Thymus (tissue), 11 donors: ENCODE data around the gene GNPAT. TPM values are rescaled to one million over a fixed set of nuclear protein-coding genes. Genes with fewer than 3 reads are reported as not detected.
A peak's percentile ranks its signal among the peaks of the same experiment; 100 is the strongest.

Experiments
- DNase-seq, 9 donors: peaks; one replicate each; pipeline ENCODE4 v3.0.0-alpha.2; 2013; ENCODE audit warnings: low spot score in 9 of 9, low read depth in 6 of 9, missing footprints in 1 of 9
- H3K27ac ChIP-seq, 2 donors: one replicate each; pipeline ENCODE4 v1.5.1; 2013; ENCODE audit warnings: control low read depth in 1 of 2, low read depth in 1 of 2, low read length in 1 of 2, mild to moderate bottlenecking in 1 of 2, moderate library complexity in 1 of 2
- H3K27me3 ChIP-seq, 2 donors: one replicate each; pipeline ENCODE4 v1.5.1; 2013; ENCODE audit warnings: low read length in 1 of 2; ENCODE audit not compliant: control insufficient read depth in 2 of 2, insufficient read depth in 1 of 2
- H3K36me3 ChIP-seq, 2 donors: one replicate each; pipeline ENCODE4 v1.5.1; 2013; ENCODE audit warnings: low read length in 1 of 2, mild to moderate bottlenecking in 1 of 2, moderate library complexity in 1 of 2; ENCODE audit not compliant: control insufficient read depth in 2 of 2, insufficient read depth in 2 of 2
- H3K4me1 ChIP-seq, 2 donors: one replicate each; pipeline ENCODE4 v1.5.1; 2013; ENCODE audit warnings: low read length in 2 of 2; ENCODE audit not compliant: control insufficient read depth in 2 of 2, insufficient read depth in 2 of 2
- H3K4me3 ChIP-seq, 2 donors: one replicate each; pipeline ENCODE4 v1.5.1; 2013; ENCODE audit warnings: low read length in 2 of 2, control low read depth in 1 of 2, mild to moderate bottlenecking in 1 of 2
- H3K9me3 ChIP-seq, 2 donors: one replicate each; pipeline ENCODE4 v1.5.1; 2013; ENCODE audit warnings: low read length in 1 of 2, mild to moderate bottlenecking in 1 of 2; ENCODE audit not compliant: control insufficient read depth in 2 of 2, insufficient read depth in 1 of 2
- WGBS: extraction: QIAGEN DNeasy Blood & Tissue Kit; methylation state at CpG from one replicate; pipeline ENCODE4 v1.1.7; 2013; 5-methylcytosine and 5-hydroxymethylcytosine counted together
- polyA plus RNA-seq: library from polyadenylated mRNA; stranded (reverse); fragments of 200-250 nt; gene quantifications from one replicate; pipeline ENCODE4 v1.2.3, GENCODE V29; 2013
- total RNA-seq: library from RNA; stranded (reverse); fragments of 120-200 nt; gene quantifications from one replicate; pipeline ENCODE4 v1.2.4, GENCODE V29; 2013
- donor health status: healthy.

Gene GNPAT
- total and polyA plus RNA-seq, 2 donors = 45.9 to 54.3 TPM

DNA sequence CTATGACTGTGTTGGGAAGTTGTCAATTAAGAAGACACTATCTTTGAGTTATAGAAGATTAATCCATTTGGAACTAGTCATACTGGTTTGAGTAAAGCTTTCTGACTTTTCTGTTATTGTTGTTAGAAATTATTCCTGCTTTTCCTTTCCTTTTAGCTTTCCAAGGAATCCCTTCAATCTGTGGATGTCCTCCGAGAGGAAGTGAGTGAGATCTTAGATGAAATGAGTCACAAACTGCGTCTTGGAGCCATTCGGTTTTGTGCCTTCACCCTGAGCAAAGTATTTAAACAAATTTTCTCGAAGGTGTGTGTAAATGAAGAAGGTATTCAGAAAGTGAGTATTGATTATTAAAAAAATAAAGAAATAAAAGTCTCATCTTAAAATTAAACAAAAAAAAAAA lies 19.3 kb downstream of the GNPAT start:
- Histone ChIP-seq H3K36me3 (peaks cover 26 to 75% of the 10 kb centered on the region in 2 donors), H3K9me3 (no peaks in the 10 kb centered on the region), H3K4me3 (no peak overlapping the region), H3K27ac (no peak overlapping the region), H3K4me1 (no peaks in the 10 kb centered on the region), H3K27me3 (no peaks in the 10 kb centered on the region)
- no peak for DNase-seq
- WGBS = 97% methylated on average over 4 of the region's 4 CpGs

DNA sequence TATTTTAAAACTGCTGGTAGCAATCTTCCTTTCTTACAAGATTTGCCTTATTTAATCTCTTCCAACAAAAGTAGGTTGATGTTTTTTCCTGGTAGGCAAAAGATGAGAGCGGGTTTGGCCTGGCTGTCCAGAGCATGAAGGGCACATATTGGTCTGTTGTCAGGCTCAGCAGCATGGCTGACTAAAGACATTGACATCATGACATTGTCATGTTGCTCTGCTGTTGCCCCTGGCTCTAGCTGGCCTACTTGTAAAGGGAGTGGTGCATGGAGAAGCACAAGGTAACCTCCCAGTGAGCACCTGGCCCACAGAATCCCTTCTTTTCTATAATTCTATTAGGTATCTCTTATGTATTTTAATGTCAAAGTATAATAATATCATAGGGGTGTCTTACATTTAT lies 23.6 kb downstream of the GNPAT start:
- peaks cover 25 to 81% of the 10 kb centered on the region in 2 donors for H3K36me3 ChIP-seq
- WGBS = 100% methylated on average over 1 of the region's 1 CpG
- H3K27ac ChIP-seq = no peak overlapping the region
- no peaks in the 10 kb centered on the region for H3K9me3 ChIP-seq
- no peak for DNase-seq
- H3K4me1 ChIP-seq = no peaks in the 10 kb centered on the region
- H3K27me3 ChIP-seq = no peaks in the 10 kb centered on the region
- no peak overlapping the region for H3K4me3 ChIP-seq

DNA sequence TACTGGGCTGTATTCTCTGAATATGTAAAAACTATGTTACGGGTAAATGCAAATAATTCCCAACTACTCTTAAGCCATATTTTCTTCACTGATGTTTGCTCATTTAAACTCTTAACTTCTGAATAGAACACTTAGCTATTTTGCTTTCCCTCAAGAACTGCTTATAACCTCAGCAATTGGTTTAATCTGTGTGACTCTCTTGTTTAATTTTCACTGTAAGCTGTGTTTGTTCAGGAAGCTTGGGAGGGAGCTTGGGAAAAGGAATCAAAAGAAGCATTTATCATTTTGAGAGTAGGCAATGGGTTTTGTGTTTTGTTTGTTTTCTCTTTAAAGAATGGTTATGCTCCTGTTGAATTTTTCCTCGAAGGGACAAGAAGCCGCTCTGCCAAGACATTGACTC lies 24.4 kb downstream of the GNPAT start:
- Histone ChIP-seq H3K9me3 (no peaks in the 10 kb centered on the region), H3K4me1 (no peaks in the 10 kb centered on the region), H3K36me3 (peaks cover 30 to 82% of the 10 kb centered on the region in 2 donors), H3K27me3 (no peaks in the 10 kb centered on the region), H3K4me3 (no peak overlapping the region), H3K27ac (no peak overlapping the region)
- 96% methylated on average over 3 of the region's 3 CpGs for WGBS
- DNase-seq = no peak

DNA sequence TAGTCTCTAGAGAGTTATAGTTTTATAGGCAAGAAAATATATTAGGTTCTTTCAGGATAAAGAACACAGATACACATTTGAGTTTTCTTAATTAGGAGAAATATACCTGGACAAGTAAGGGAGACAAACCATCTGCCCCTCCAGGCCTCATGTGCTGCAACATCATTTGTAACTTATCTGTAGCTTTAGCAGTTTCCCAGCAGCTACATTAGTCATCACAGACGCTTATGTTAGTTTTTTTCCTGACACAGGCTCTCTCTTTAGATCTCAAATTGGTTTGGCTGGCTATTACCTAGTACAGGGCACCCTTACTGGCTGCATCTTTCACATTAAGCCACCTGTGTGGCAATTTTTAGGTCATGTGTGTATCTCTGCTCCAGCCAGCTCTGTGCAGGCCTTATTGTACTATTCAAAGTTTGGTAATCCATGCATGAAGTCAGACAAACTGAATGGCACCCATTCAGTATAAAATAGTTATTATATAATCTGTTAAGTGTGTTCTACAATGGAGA lies 25.9 kb downstream of the GNPAT start:
- H3K9me3 ChIP-seq = no peaks in the 10 kb centered on the region
- 61% methylated on average over 1 of the region's 1 CpG for WGBS
- no peaks in the 10 kb centered on the region for H3K4me1 ChIP-seq
- no peak overlapping the region for H3K27ac ChIP-seq
- H3K4me3 ChIP-seq = no peak overlapping the region
- H3K36me3 ChIP-seq = peaks cover 35 to 78% of the 10 kb centered on the region in 2 donors
- no peaks in the 10 kb centered on the region for H3K27me3 ChIP-seq
- no peak for DNase-seq

DNA sequence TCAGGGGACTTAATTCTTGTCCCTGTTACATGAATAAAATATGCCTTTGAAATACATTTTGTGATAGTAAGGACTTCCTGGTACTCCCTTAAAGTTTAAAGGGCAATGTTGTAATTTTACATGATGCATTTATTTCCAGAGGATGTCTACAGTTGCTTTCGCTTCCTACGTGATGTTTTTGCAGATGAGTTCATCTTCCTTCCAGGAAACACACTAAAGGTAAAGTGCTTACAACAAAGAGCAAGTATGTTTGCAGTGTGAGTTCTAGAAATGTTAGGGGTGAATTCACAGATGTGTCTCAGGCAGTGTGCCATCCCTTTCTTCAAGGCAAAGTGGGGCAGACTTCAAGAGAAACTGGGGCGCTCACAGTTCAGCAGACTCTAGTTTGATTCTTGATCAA lies 31.2 kb downstream of the GNPAT start:
- Histone ChIP-seq H3K27me3 (no peaks in the 10 kb centered on the region), H3K27ac (peak overlapping the region in 1 of 2 donors; percentile 13), H3K9me3 (no peaks in the 10 kb centered on the region), H3K36me3 (peaks cover 56 to 71% of the 10 kb centered on the region in 2 donors), H3K4me3 (no peak overlapping the region), H3K4me1 (no peaks in the 10 kb centered on the region)
- peak in 2 of 9 donors; percentile 12 to 37 for DNase-seq
- 94% methylated on average over 3 of the region's 3 CpGs for WGBS

DNA sequence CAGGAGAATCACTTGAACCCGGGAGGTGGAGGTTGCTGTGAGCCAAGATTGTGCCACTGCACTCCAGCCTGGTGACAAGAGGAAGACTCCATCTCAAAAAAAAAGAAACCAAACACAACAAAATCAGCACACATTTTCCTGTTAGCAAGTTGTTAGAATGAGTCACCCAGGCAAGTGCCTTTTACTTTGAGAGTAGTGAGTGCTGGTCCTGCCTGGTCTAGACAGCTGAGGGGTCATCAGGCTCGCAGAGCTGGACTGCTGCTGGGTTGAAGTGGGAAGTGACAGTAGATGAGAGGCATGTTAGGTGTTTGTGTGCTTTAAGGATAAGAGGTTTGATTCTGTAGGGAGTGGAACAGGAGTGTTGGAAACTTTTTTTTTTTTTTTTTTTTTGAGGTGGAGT lies 31.9 kb downstream of the GNPAT start:
- Histone ChIP-seq H3K27me3 (no peaks in the 10 kb centered on the region), H3K36me3 (peaks cover 53 to 69% of the 10 kb centered on the region in 2 donors), H3K9me3 (no peaks in the 10 kb centered on the region), H3K4me3 (no peak overlapping the region), H3K4me1 (no peaks in the 10 kb centered on the region), H3K27ac (no peak overlapping the region)
- WGBS = 97% methylated on average over 2 of the region's 2 CpGs
- no peak for DNase-seq

DNA sequence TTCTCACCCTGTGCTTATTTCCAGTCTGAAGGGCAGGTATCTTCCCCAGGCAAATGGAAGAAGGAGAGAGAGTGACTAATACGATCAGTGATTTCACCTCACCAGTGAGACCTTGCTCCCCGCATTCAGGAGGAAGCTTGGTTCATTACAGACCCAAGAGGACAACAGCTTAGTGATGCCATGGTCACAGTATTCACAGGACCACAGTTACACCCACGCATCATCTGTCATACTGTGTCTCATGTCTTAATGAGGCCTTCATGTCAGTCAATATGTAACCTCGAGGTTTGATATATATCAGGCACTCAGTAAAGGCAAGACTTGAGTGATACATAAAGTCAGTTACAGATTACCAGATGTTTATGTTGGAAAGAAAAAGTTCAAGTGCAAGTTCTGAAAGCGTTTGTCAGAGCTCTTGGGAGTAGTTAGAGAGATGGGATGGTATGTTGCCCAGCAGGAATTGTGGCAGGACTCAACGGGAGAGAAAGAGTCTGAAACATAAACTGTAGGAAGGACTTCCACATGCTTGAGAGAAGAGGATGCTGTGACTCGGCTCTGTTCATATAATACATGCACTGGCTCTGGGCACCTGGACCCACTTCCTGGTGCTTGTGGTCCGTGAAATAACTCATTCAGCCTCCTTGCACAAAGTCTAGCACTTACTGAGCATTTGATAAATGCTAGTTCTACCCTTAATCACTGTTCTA lies 33.3 kb downstream of the GNPAT start:
- H3K27me3 ChIP-seq = no peaks in the 10 kb centered on the region
- no peaks in the 10 kb centered on the region for H3K9me3 ChIP-seq
- H3K27ac ChIP-seq = no peak overlapping the region
- no peak overlapping the region for H3K4me3 ChIP-seq
- DNase-seq = no peak
- H3K36me3 ChIP-seq = peaks cover 48 to 64% of the 10 kb centered on the region in 2 donors
- no peaks in the 10 kb centered on the region for H3K4me1 ChIP-seq
- WGBS = 95% methylated on average over 8 of the region's 8 CpGs

DNA sequence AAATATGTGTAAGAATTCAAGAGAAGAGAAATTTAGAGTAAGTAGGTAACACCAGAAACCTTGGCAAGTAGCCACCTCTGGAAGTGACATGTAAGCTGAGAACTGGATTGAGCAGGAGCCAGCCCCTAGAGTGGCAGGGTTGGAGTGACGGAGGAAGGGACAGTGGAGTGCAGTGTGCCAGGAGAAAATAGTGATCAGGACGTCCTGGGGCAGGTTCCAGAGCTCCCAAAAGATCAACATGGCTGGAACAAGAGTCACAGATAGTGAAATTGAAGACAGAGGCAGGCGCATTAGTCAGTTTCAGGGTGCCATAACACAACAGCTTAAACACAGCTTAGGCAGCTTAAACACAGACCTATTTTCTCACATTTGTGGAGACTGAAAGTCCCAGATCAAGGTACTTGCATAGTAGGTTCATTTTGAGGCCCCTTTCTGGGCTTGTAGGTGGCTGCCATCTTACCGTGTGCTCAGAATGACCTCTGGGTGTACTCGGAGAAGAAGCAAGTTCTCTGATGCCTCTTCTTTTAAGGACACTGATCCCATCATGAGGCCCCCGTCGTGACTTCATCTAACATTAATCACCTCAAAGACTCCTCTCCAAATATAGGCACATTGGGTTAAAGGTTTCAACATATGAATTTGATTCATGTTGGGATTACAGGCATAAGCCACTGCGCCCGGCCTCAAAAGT lies 37.2 kb downstream of the GNPAT start:
- H3K27ac ChIP-seq = no peak overlapping the region
- WGBS = 96% methylated on average over 9 of the region's 9 CpGs
- H3K27me3 ChIP-seq = no peaks in the 10 kb centered on the region
- DNase-seq = no peak
- H3K9me3 ChIP-seq = no peaks in the 10 kb centered on the region
- H3K4me1 ChIP-seq = no peaks in the 10 kb centered on the region
- H3K4me3 ChIP-seq = no peak overlapping the region
- peaks cover 34 to 40% of the 10 kb centered on the region in 2 donors for H3K36me3 ChIP-seq

DNA sequence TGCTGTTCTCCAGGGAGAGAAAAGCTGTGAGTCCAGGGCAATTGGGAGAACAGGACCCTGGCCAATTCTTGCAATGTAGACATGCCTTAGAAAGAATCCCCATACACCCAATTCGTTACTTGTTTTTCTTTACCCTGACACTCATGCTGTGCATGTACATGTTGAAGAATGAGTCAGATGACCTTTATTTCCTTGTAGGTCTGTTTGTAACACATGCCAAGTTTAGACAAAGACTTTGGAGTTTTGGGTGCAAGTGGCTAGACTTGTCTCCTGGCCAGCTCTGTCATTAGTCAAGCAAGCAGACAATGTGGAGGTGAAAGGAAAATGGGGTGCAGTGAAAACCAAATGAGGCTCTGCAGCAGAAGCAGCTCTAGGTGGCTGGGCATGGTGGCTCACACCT lies 38.1 kb downstream of the GNPAT start:
- whole genome bisulfite sequencing = 100% methylated on average over 1 of the region's 1 CpG

More for the DNA sequence above, 38.1 kb downstream of the GNPAT start:
- peaks cover 32 to 33% of the 10 kb centered on the region in 2 donors for H3K36me3 ChIP-seq
- no peaks in the 10 kb centered on the region for H3K27me3 ChIP-seq
- no peak overlapping the region for H3K27ac ChIP-seq
- DNase-seq = no peak
- H3K9me3 ChIP-seq = no peaks in the 10 kb centered on the region
- H3K4me3 ChIP-seq = no peak overlapping the region
- no peaks in the 10 kb centered on the region for H3K4me1 ChIP-seq
